H9 (cell line): ENCODE data around the gene SIX2. TPM values are rescaled to one million over a fixed set of nuclear protein-coding genes. Genes with fewer than 3 reads are reported as not detected.

ENCODE experiments used
- DNase-seq: peaks from one replicate; pipeline ENCODE4 v3.0.0-alpha.2; 2017
- H2AFZ ChIP-seq: one replicate; pipeline ENCODE4 v1.6.1; 2013; ENCODE audit warnings: mild to moderate bottlenecking, low read length, control low read depth, moderate library complexity
- H2AK5ac ChIP-seq: 2 replicates; pipeline ENCODE4 v1.6.1; 2013; ENCODE audit warnings: low read length, control low read depth, mixed read lengths; ENCODE audit not compliant: insufficient read length
- H2BK120ac ChIP-seq: one replicate; pipeline ENCODE4 v1.6.1; 2013; ENCODE audit warnings: low read depth, mild to moderate bottlenecking, low read length, control low read depth, inconsistent platforms; ENCODE audit not compliant: poor library complexity, severe bottlenecking
- H2BK12ac ChIP-seq: 2 replicates; pipeline ENCODE4 v1.6.1; 2013; ENCODE audit warnings: low read length, control low read depth, mixed read lengths, low read depth; ENCODE audit not compliant: insufficient read length
- H2BK15ac ChIP-seq: 2 replicates; pipeline ENCODE4 v1.6.1; 2013; ENCODE audit warnings: low read depth, low read length, control low read depth
- H2BK20ac ChIP-seq: one replicate; pipeline ENCODE4 v1.6.1; 2013; ENCODE audit warnings: low read depth, mild to moderate bottlenecking, low read length, control low read depth, inconsistent platforms; ENCODE audit not compliant: poor library complexity, severe bottlenecking
- H2BK5ac ChIP-seq: 2 replicates; pipeline ENCODE4 v1.6.1; 2013; ENCODE audit warnings: low read length, control low read depth, mixed read lengths; ENCODE audit not compliant: insufficient read length
- H3K14ac ChIP-seq: 2 replicates; pipeline ENCODE4 v1.6.1; 2013; ENCODE audit warnings: low read length, control low read depth; ENCODE audit not compliant: insufficient read depth
- H3K18ac ChIP-seq: 2 replicates; pipeline ENCODE4 v1.6.1; 2013; ENCODE audit warnings: low read depth, mild to moderate bottlenecking, mixed read lengths, low read length, control low read depth; ENCODE audit not compliant: insufficient read length
- H3K23ac ChIP-seq: 2 replicates; pipeline ENCODE4 v1.6.1; 2013; ENCODE audit warnings: low read length, control low read depth, mixed read lengths, low read depth; ENCODE audit not compliant: insufficient read length
- H3K23me2 ChIP-seq: 2 replicates; pipeline ENCODE4 v1.6.1; 2013; ENCODE audit warnings: low read depth, mild to moderate bottlenecking, mixed read lengths, low read length, control low read depth; ENCODE audit not compliant: insufficient read length, poor library complexity, severe bottlenecking
- H3K27ac ChIP-seq: 2 replicates; pipeline ENCODE4 v1.5.1; 2013; ENCODE audit warnings: low read length, control low read depth, mixed read lengths, low read depth; ENCODE audit not compliant: insufficient read length
- H3K27me3 ChIP-seq: 2 replicates; pipeline ENCODE4 v1.6.1; 2013; ENCODE audit warnings: low read length, control low read depth, inconsistent platforms; ENCODE audit not compliant: insufficient read depth
- H3K4ac ChIP-seq: 2 replicates; pipeline ENCODE4 v1.6.1; 2013; ENCODE audit warnings: low read depth, mild to moderate bottlenecking, control low read depth, inconsistent platforms, low read length, moderate library complexity
- H3K4me1 ChIP-seq: 2 replicates; pipeline ENCODE4 v1.6.1; 2013; ENCODE audit warnings: low read length, control low read depth, inconsistent platforms; ENCODE audit not compliant: insufficient read depth
- H3K4me2 ChIP-seq: 2 replicates; pipeline ENCODE4 v1.6.1; 2013; ENCODE audit warnings: low read length, control low read depth, mixed read lengths; ENCODE audit not compliant: insufficient read length, insufficient read depth
- H3K56ac ChIP-seq: 2 replicates; pipeline ENCODE4 v1.6.1; 2013; ENCODE audit warnings: low read depth, mild to moderate bottlenecking, mixed read lengths, low read length, control low read depth; ENCODE audit not compliant: insufficient read length
- H3K79me1 ChIP-seq: 2 replicates; pipeline ENCODE4 v1.6.1; 2013; ENCODE audit warnings: low read depth, mild to moderate bottlenecking, moderate library complexity, low read length, control low read depth, inconsistent platforms; ENCODE audit not compliant: insufficient read depth, poor library complexity, severe bottlenecking
- H3K79me2 ChIP-seq: 2 replicates; pipeline ENCODE4 v1.6.1; 2013; ENCODE audit warnings: low read length, control low read depth, inconsistent platforms; ENCODE audit not compliant: insufficient read depth
- H3K9ac ChIP-seq: 2 replicates; pipeline ENCODE4 v1.6.1; 2013; ENCODE audit warnings: low read length, control low read depth, mixed read lengths; ENCODE audit not compliant: insufficient read length; ENCODE audit errors: extremely low read depth
- H3K9me3 ChIP-seq: one replicate; pipeline ENCODE4 v1.6.1; 2013; ENCODE audit warnings: low read depth, low read length, inconsistent platforms; ENCODE audit not compliant: control insufficient read depth
- H3T11ph ChIP-seq: one replicate; pipeline ENCODE4 v1.6.1; 2013; ENCODE audit warnings: mild to moderate bottlenecking, low read length, control low read depth, inconsistent platforms
- H4K20me1 ChIP-seq: one replicate; pipeline ENCODE4 v1.6.1; 2013; ENCODE audit not compliant: control insufficient read depth, insufficient read length, insufficient read depth
- H4K5ac ChIP-seq: 2 replicates; pipeline ENCODE4 v1.6.1; 2013; ENCODE audit warnings: low read depth, mild to moderate bottlenecking, mixed read lengths, low read length, control low read depth; ENCODE audit not compliant: insufficient read length
- H4K8ac ChIP-seq: replicated peaks from 2 replicates; pipeline ENCODE4 v1.6.1; 2013; ENCODE audit warnings: low read length, control low read depth, mixed read lengths, low read depth; ENCODE audit not compliant: insufficient read length
- H4K91ac ChIP-seq: 2 replicates; pipeline ENCODE4 v1.6.1; 2013; ENCODE audit warnings: low read depth, mild to moderate bottlenecking, moderate library complexity, mixed read lengths, low read length, control low read depth; ENCODE audit not compliant: insufficient read length
- H3K27ac Mint-ChIP-seq, 3 experiments: 2 replicates in 2 of 3; 3 replicates in 1 of 3; pipeline ENCODE4 v1.8.0; 2020 to 2021; ENCODE audit warnings: mixed read lengths in 3 of 3, mild to moderate bottlenecking in 1 of 3, moderate library complexity in 1 of 3
- H3K27me3 Mint-ChIP-seq: 2 replicates; pipeline ENCODE4 v1.8.0; 2021; ENCODE audit warnings: low read depth, mild to moderate bottlenecking, moderate library complexity, mixed read lengths
- H3K36me3 Mint-ChIP-seq, 3 experiments: 2 replicates in 2 of 3; 3 replicates in 1 of 3; pipeline ENCODE4 v1.8.0; 2020 to 2021; ENCODE audit warnings: low read depth in 3 of 3, mixed read lengths in 3 of 3; ENCODE audit not compliant: insufficient read depth in 1 of 3
- H3K4me1 Mint-ChIP-seq, 2 experiments: 2 replicates each; pipeline ENCODE4 v1.8.0; 2020; ENCODE audit warnings: mixed read lengths in 2 of 2
- H3K4me3 Mint-ChIP-seq, 2 experiments: 2 replicates in 1 of 2; 3 replicates in 1 of 2; pipeline ENCODE4 v1.8.0; 2020 to 2021; ENCODE audit warnings: mild to moderate bottlenecking in 2 of 2, mixed read lengths in 2 of 2, moderate library complexity in 1 of 2
- H3K9me3 Mint-ChIP-seq, 2 experiments: 2 replicates in 1 of 2; 3 replicates in 1 of 2; pipeline ENCODE4 v1.8.0; 2020; ENCODE audit warnings: mild to moderate bottlenecking in 2 of 2, mixed read lengths in 2 of 2, moderate library complexity in 1 of 2
- WGBS: extraction: QIAGEN DNeasy Blood & Tissue Kit; methylation state at CpG from one replicate; pipeline ENCODE4 v1.1.7; 2013; ENCODE audit warnings: missing lambda C conversion rate, low lambda C conversion rate, mixed read lengths; ENCODE audit not compliant: insufficient read length; ENCODE audit errors: extremely low coverage; 5-methylcytosine and 5-hydroxymethylcytosine counted together
- total RNA-seq: library from RNA; stranded (reverse); gene quantifications from 2 replicates; pipeline ENCODE4 v1.2.1, GENCODE V29; 2021
- TF ChIP-seq, protein P1 (sequence below): fragments of 200-600 bp; sonication (generic); conservative IDR thresholded peaks from 3 replicates; pipeline ENCODE4 v1.8.0; 2021; ENCODE audit warnings: antibody characterized with exemption, mild to moderate bottlenecking

Gene SIX2
- total RNA-seq, 1 experiment from 2014 or later = not detected

DNA sequence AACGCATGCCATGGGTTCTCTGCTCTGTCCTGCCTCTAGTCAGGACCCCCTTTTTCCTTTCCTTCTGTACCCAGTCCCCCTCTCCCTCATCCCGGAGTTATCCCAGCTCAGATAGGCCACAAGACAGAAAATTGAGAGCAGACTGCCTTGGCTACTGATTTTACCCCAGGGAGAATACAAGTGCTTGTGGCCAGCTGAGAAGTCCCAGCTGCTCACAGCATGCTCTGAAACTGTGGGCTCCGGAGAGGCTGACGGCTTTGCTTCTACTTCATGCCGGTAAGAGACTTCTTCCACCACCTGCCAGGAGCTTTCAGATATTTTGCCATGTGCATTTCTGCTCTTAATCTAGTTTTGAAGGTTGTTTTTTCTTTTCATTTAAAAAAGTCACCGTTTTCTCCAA, 20.0 kb upstream of the SIX2 start:
- H3K4me2 ChIP-seq = no peak overlapping the region
- no peak overlapping the region for H3K18ac ChIP-seq
- H2BK5ac ChIP-seq = no peak overlapping the region
- H4K8ac ChIP-seq = no peak overlapping the region
- H2BK15ac ChIP-seq = no peak overlapping the region
- H3T11ph ChIP-seq = no peak overlapping the region
- H3K4ac ChIP-seq = no peak overlapping the region
- no peak overlapping the region for H2AFZ ChIP-seq
- no peak overlapping the region for H3K4me3 Mint-ChIP-seq
- no peak overlapping the region for H3K56ac ChIP-seq
- H3K4me1 ChIP-seq = no peaks in the 10 kb centered on the region
- no peak for DNase-seq
- no peak overlapping the region for H2BK120ac ChIP-seq
- H3K9me3 ChIP-seq = no peaks in the 10 kb centered on the region
- TF ChIP-seq, protein P1, sequence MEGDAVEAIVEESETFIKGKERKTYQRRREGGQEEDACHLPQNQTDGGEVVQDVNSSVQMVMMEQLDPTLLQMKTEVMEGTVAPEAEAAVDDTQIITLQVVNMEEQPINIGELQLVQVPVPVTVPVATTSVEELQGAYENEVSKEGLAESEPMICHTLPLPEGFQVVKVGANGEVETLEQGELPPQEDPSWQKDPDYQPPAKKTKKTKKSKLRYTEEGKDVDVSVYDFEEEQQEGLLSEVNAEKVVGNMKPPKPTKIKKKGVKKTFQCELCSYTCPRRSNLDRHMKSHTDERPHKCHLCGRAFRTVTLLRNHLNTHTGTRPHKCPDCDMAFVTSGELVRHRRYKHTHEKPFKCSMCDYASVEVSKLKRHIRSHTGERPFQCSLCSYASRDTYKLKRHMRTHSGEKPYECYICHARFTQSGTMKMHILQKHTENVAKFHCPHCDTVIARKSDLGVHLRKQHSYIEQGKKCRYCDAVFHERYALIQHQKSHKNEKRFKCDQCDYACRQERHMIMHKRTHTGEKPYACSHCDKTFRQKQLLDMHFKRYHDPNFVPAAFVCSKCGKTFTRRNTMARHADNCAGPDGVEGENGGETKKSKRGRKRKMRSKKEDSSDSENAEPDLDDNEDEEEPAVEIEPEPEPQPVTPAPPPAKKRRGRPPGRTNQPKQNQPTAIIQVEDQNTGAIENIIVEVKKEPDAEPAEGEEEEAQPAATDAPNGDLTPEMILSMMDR = no peak
- H2AK5ac ChIP-seq = no peak overlapping the region
- H3K23me2 ChIP-seq = no peaks in the 10 kb centered on the region
- H3K27me3 ChIP-seq = no peaks in the 10 kb centered on the region
- no peak overlapping the region for H3K9ac ChIP-seq
- no peak overlapping the region for H2BK12ac ChIP-seq
- no peaks in the 10 kb centered on the region for H3K9me3 Mint-ChIP-seq
- no peaks in the 10 kb centered on the region for H3K79me1 ChIP-seq
- no peaks in the 10 kb centered on the region for H4K20me1 ChIP-seq
- no peak overlapping the region; a peak in 1 of 7 replicates for H3K27ac Mint-ChIP-seq
- H3K14ac ChIP-seq = no peak overlapping the region
- WGBS = no CpG with 5 or more reads among the region's 6 CpGs
- no peaks in the 10 kb centered on the region for H3K36me3 Mint-ChIP-seq
- H3K79me2 ChIP-seq = no peaks in the 10 kb centered on the region
- H4K5ac ChIP-seq = no peak overlapping the region
- H2BK20ac ChIP-seq = no peak overlapping the region
- H3K23ac ChIP-seq = no peak overlapping the region
- H3K4me1 Mint-ChIP-seq = peaks cover 6 to 9% of the 10 kb centered on the region in 2 experiments; a peak in 3 of 4 replicates
- H3K27me3 Mint-ChIP-seq = peaks cover 7% of the 10 kb centered on the region
- no peak overlapping the region for H3K27ac ChIP-seq
- H4K91ac ChIP-seq = no peak overlapping the region
